H9 (cell line): ENCODE data around the gene ENO1. TPM values are rescaled to one million over a fixed set of nuclear protein-coding genes. Genes with fewer than 3 reads are reported as not detected.

ENCODE experiments used
- DNase-seq: peaks from one replicate; pipeline ENCODE4 v3.0.0-alpha.2; 2017
- H2AFZ ChIP-seq: one replicate; pipeline ENCODE4 v1.6.1; 2013; ENCODE audit warnings: mild to moderate bottlenecking, low read length, control low read depth, moderate library complexity
- H2AK5ac ChIP-seq: 2 replicates; pipeline ENCODE4 v1.6.1; 2013; ENCODE audit warnings: low read length, control low read depth, mixed read lengths; ENCODE audit not compliant: insufficient read length
- H2BK120ac ChIP-seq: one replicate; pipeline ENCODE4 v1.6.1; 2013; ENCODE audit warnings: low read depth, mild to moderate bottlenecking, low read length, control low read depth, inconsistent platforms; ENCODE audit not compliant: poor library complexity, severe bottlenecking
- H2BK12ac ChIP-seq: 2 replicates; pipeline ENCODE4 v1.6.1; 2013; ENCODE audit warnings: low read length, control low read depth, mixed read lengths, low read depth; ENCODE audit not compliant: insufficient read length
- H2BK15ac ChIP-seq: 2 replicates; pipeline ENCODE4 v1.6.1; 2013; ENCODE audit warnings: low read depth, low read length, control low read depth
- H2BK20ac ChIP-seq: one replicate; pipeline ENCODE4 v1.6.1; 2013; ENCODE audit warnings: low read depth, mild to moderate bottlenecking, low read length, control low read depth, inconsistent platforms; ENCODE audit not compliant: poor library complexity, severe bottlenecking
- H2BK5ac ChIP-seq: 2 replicates; pipeline ENCODE4 v1.6.1; 2013; ENCODE audit warnings: low read length, control low read depth, mixed read lengths; ENCODE audit not compliant: insufficient read length
- H3K14ac ChIP-seq: 2 replicates; pipeline ENCODE4 v1.6.1; 2013; ENCODE audit warnings: low read length, control low read depth; ENCODE audit not compliant: insufficient read depth
- H3K18ac ChIP-seq: 2 replicates; pipeline ENCODE4 v1.6.1; 2013; ENCODE audit warnings: low read depth, mild to moderate bottlenecking, mixed read lengths, low read length, control low read depth; ENCODE audit not compliant: insufficient read length
- H3K23ac ChIP-seq: 2 replicates; pipeline ENCODE4 v1.6.1; 2013; ENCODE audit warnings: low read length, control low read depth, mixed read lengths, low read depth; ENCODE audit not compliant: insufficient read length
- H3K23me2 ChIP-seq: 2 replicates; pipeline ENCODE4 v1.6.1; 2013; ENCODE audit warnings: low read depth, mild to moderate bottlenecking, mixed read lengths, low read length, control low read depth; ENCODE audit not compliant: insufficient read length, poor library complexity, severe bottlenecking
- H3K27ac ChIP-seq: 2 replicates; pipeline ENCODE4 v1.5.1; 2013; ENCODE audit warnings: low read length, control low read depth, mixed read lengths, low read depth; ENCODE audit not compliant: insufficient read length
- H3K27me3 ChIP-seq: 2 replicates; pipeline ENCODE4 v1.6.1; 2013; ENCODE audit warnings: low read length, control low read depth, inconsistent platforms; ENCODE audit not compliant: insufficient read depth
- H3K4ac ChIP-seq: 2 replicates; pipeline ENCODE4 v1.6.1; 2013; ENCODE audit warnings: low read depth, mild to moderate bottlenecking, control low read depth, inconsistent platforms, low read length, moderate library complexity
- H3K4me1 ChIP-seq: 2 replicates; pipeline ENCODE4 v1.6.1; 2013; ENCODE audit warnings: low read length, control low read depth, inconsistent platforms; ENCODE audit not compliant: insufficient read depth
- H3K4me2 ChIP-seq: 2 replicates; pipeline ENCODE4 v1.6.1; 2013; ENCODE audit warnings: low read length, control low read depth, mixed read lengths; ENCODE audit not compliant: insufficient read length, insufficient read depth
- H3K56ac ChIP-seq: 2 replicates; pipeline ENCODE4 v1.6.1; 2013; ENCODE audit warnings: low read depth, mild to moderate bottlenecking, mixed read lengths, low read length, control low read depth; ENCODE audit not compliant: insufficient read length
- H3K79me1 ChIP-seq: 2 replicates; pipeline ENCODE4 v1.6.1; 2013; ENCODE audit warnings: low read depth, mild to moderate bottlenecking, moderate library complexity, low read length, control low read depth, inconsistent platforms; ENCODE audit not compliant: insufficient read depth, poor library complexity, severe bottlenecking
- H3K79me2 ChIP-seq: 2 replicates; pipeline ENCODE4 v1.6.1; 2013; ENCODE audit warnings: low read length, control low read depth, inconsistent platforms; ENCODE audit not compliant: insufficient read depth
- H3K9ac ChIP-seq: 2 replicates; pipeline ENCODE4 v1.6.1; 2013; ENCODE audit warnings: low read length, control low read depth, mixed read lengths; ENCODE audit not compliant: insufficient read length; ENCODE audit errors: extremely low read depth
- H3K9me3 ChIP-seq: one replicate; pipeline ENCODE4 v1.6.1; 2013; ENCODE audit warnings: low read depth, low read length, inconsistent platforms; ENCODE audit not compliant: control insufficient read depth
- H3T11ph ChIP-seq: one replicate; pipeline ENCODE4 v1.6.1; 2013; ENCODE audit warnings: mild to moderate bottlenecking, low read length, control low read depth, inconsistent platforms
- H4K20me1 ChIP-seq: one replicate; pipeline ENCODE4 v1.6.1; 2013; ENCODE audit not compliant: control insufficient read depth, insufficient read length, insufficient read depth
- H4K5ac ChIP-seq: 2 replicates; pipeline ENCODE4 v1.6.1; 2013; ENCODE audit warnings: low read depth, mild to moderate bottlenecking, mixed read lengths, low read length, control low read depth; ENCODE audit not compliant: insufficient read length
- H4K8ac ChIP-seq: replicated peaks from 2 replicates; pipeline ENCODE4 v1.6.1; 2013; ENCODE audit warnings: low read length, control low read depth, mixed read lengths, low read depth; ENCODE audit not compliant: insufficient read length
- H4K91ac ChIP-seq: 2 replicates; pipeline ENCODE4 v1.6.1; 2013; ENCODE audit warnings: low read depth, mild to moderate bottlenecking, moderate library complexity, mixed read lengths, low read length, control low read depth; ENCODE audit not compliant: insufficient read length
- H3K27ac Mint-ChIP-seq, 3 experiments: 2 replicates in 2 of 3; 3 replicates in 1 of 3; pipeline ENCODE4 v1.8.0; 2020 to 2021; ENCODE audit warnings: mixed read lengths in 3 of 3, mild to moderate bottlenecking in 1 of 3, moderate library complexity in 1 of 3
- H3K27me3 Mint-ChIP-seq: 2 replicates; pipeline ENCODE4 v1.8.0; 2021; ENCODE audit warnings: low read depth, mild to moderate bottlenecking, moderate library complexity, mixed read lengths
- H3K36me3 Mint-ChIP-seq, 3 experiments: 2 replicates in 2 of 3; 3 replicates in 1 of 3; pipeline ENCODE4 v1.8.0; 2020 to 2021; ENCODE audit warnings: low read depth in 3 of 3, mixed read lengths in 3 of 3; ENCODE audit not compliant: insufficient read depth in 1 of 3
- H3K4me1 Mint-ChIP-seq, 2 experiments: 2 replicates each; pipeline ENCODE4 v1.8.0; 2020; ENCODE audit warnings: mixed read lengths in 2 of 2
- H3K4me3 Mint-ChIP-seq, 2 experiments: 2 replicates in 1 of 2; 3 replicates in 1 of 2; pipeline ENCODE4 v1.8.0; 2020 to 2021; ENCODE audit warnings: mild to moderate bottlenecking in 2 of 2, mixed read lengths in 2 of 2, moderate library complexity in 1 of 2
- H3K9me3 Mint-ChIP-seq, 2 experiments: 2 replicates in 1 of 2; 3 replicates in 1 of 2; pipeline ENCODE4 v1.8.0; 2020; ENCODE audit warnings: mild to moderate bottlenecking in 2 of 2, mixed read lengths in 2 of 2, moderate library complexity in 1 of 2
- CTCF ChIP-seq: fragments of 200-600 bp; sonication (generic); conservative IDR thresholded peaks from 3 replicates; pipeline ENCODE4 v1.8.0; 2021; ENCODE audit warnings: antibody characterized with exemption, mild to moderate bottlenecking
- WGBS: extraction: QIAGEN DNeasy Blood & Tissue Kit; methylation state at CpG from one replicate; pipeline ENCODE4 v1.1.7; 2013; ENCODE audit warnings: missing lambda C conversion rate, low lambda C conversion rate, mixed read lengths; ENCODE audit not compliant: insufficient read length; ENCODE audit errors: extremely low coverage; 5-methylcytosine and 5-hydroxymethylcytosine counted together
- total RNA-seq: library from RNA; stranded (reverse); gene quantifications from 2 replicates; pipeline ENCODE4 v1.2.1, GENCODE V29; 2021

ENO1 gene
- total RNA-seq, 1 experiment from 2014 or later: 1,781 TPM

GRCh38 chr1:8889925-8890785, 11.7 kb upstream of the ENO1 start:
- H3K9me3 ChIP-seq: no peaks in the 10 kb centered on the region
- no peak overlapping the region for H3K56ac ChIP-seq
- no peak overlapping the region for H3K27ac Mint-ChIP-seq
- H3K9me3 Mint-ChIP-seq: no peaks in the 10 kb centered on the region
- no peak overlapping the region for H2BK120ac ChIP-seq
- no peak overlapping the region for H4K91ac ChIP-seq
- H3K4me3 Mint-ChIP-seq: no peak overlapping the region
- H3K27ac ChIP-seq: no peak overlapping the region
- no peak overlapping the region for H3K14ac ChIP-seq
- H4K5ac ChIP-seq: no peak overlapping the region
- no peak overlapping the region for H3T11ph ChIP-seq
- no peak overlapping the region for H2BK20ac ChIP-seq
- no peaks in the 10 kb centered on the region for H3K79me2 ChIP-seq
- no peak overlapping the region for H2AK5ac ChIP-seq
- H3K4me2 ChIP-seq: no peak overlapping the region
- no peak overlapping the region for H3K9ac ChIP-seq
- no peak overlapping the region for H2BK15ac ChIP-seq
- H2AFZ ChIP-seq: no peak overlapping the region
- H3K79me1 ChIP-seq: no peaks in the 10 kb centered on the region
- WGBS: no CpG with 5 or more reads among the region's 18 CpGs
- no peak overlapping the region for H2BK5ac ChIP-seq
- peaks cover 2 to 13% of the 10 kb centered on the region in 2 experiments; a peak in 3 of 4 replicates for H3K4me1 Mint-ChIP-seq
- no peaks in the 10 kb centered on the region for H4K20me1 ChIP-seq
- H3K23ac ChIP-seq: no peak overlapping the region
- no peak overlapping the region for H2BK12ac ChIP-seq
- H3K4ac ChIP-seq: no peak overlapping the region
- H4K8ac ChIP-seq: no peak overlapping the region
- DNase-seq: no peak
- no peaks in the 10 kb centered on the region for H3K27me3 ChIP-seq
- H3K18ac ChIP-seq: no peak overlapping the region
- no peaks in the 10 kb centered on the region for H3K36me3 Mint-ChIP-seq
- no peak for TF ChIP-seq CTCF
- H3K4me1 ChIP-seq: no peaks in the 10 kb centered on the region
- H3K27me3 Mint-ChIP-seq: peaks cover 13% of the 10 kb centered on the region
- no peaks in the 10 kb centered on the region for H3K23me2 ChIP-seq
